Measurements from ENCODE around the gene DDX31. TPM values are rescaled to one million over a fixed set of nuclear protein-coding genes. Genes with fewer than 3 reads are reported as not detected.

DDX31 gene
- total and polyA plus RNA-seq, 9 of the 15 experiments (the other 6 are each of a cell fraction or from before 2014, with no cell fraction given), result 11.9 to 24.6 (median 22.2) TPM

GRCh38 chr9:132679946-132680625 lies 10.3 kb upstream of the DDX31 start (continued):
- TF ChIP-seq SRF (CRISPR knock-in tag; IDR thresholded peaks at IDR 0.05) (no peak), CREBBP (IDR thresholded peaks at IDR 0.05; ENCODE audit: low read depth, low read length) (no peak), ZNF75A (CRISPR knock-in tag; IDR thresholded peaks at IDR 0.05) (no peak), RREB1 (CRISPR knock-in tag; IDR thresholded peaks at IDR 0.05) (no peak), JUNB (CRISPR knock-in tag; conservative IDR thresholded peaks at IDR 0.05) (no peak)
